GM18951 (cell line): ENCODE results near the gene ZNF469.

Experiments used
- POLR2A ChIP-seq: IDR thresholded peaks from 4 replicates; pipeline ENCODE4 v1.6.1; 2011; ENCODE audit warnings: mild to moderate bottlenecking; ENCODE audit not compliant: insufficient read length, insufficient read depth; ENCODE audit errors: extremely low read depth
- in situ Hi-C: fragments of 300-500 bp; cut with MboI; formaldehyde crosslinking; loops from one replicate; pipeline ENCODE4 v1.12.0; 2022; ENCODE audit warnings: low sequenced_read_pairs, mixed read lengths, inconsistent platforms; ENCODE audit not compliant: unreplicated experiment

Gene ZNF469

GRCh38 chr16:88414521-88415380 lies 32.0 kb downstream of the ZNF469 start:
- in situ Hi-C loops, result no loop called here
- TF ChIP-seq POLR2A, result no peak

- in situ Hi-C loops, result no loop called here
- TF ChIP-seq POLR2A, result no peak
Measured at GRCh38 chr16:88415381-88415705, 32.6 kb downstream of the ZNF469 start.

DNA sequence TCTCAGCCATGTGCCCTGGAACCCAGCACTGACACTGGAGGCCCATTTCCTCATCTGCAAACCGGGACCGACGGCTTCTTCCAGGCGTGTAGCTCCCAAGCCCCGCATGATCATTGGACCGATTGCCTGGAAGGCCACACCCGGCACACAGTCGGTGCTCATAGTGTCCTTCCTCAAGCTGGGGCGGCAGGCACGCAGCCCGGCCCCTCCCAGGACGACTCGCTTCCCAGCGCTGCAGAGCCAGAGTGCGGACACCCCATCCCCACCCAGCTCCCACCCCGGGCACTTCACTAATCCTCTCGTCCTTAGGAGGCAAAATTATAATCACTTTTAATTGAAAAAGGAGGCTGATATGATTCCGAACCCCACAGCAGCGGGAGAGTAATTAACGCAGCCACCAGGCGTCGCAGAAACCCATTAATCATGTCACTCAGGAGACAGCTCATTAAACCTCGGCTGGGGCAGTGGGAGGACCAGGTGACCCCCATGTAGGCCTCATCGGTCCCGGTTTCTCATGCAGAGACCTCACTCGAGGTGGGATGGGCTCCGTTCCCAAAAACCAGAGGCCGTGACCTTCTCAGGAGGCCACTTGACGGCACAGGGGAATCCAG lies 33.1 kb downstream of the ZNF469 start:
- TF ChIP-seq POLR2A, result no peak

DNA sequence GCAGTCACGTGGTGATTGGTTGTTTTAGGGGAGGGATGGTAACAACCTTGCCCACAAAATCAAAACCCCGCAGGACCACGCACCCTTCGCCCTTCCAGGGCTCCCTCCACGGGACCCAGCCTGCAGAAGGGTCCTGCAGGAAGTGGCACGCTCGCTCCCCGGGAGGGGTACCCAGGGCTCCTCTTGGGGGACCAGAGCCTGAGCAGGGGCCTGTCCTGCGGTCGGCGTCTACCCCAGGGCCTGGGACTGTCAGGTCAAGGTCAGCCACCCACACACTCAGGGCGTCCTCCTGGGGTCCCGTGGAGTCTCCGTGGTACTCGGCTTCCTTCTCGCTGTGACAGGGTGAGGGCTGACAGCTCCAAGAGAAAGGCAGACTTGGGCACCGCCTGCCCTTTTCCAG lies 33.9 kb downstream of the ZNF469 start:
- TF ChIP-seq POLR2A, result no peak
- in situ Hi-C loops, result no loop called here

More for the DNA sequence above, 33.1 kb downstream of the ZNF469 start:
- in situ Hi-C loops, result no loop called here

- in situ Hi-C loops, result no loop called here
- no peak for TF ChIP-seq POLR2A
Measured at GRCh38 chr16:88417684-88418476, 35.1 kb downstream of the ZNF469 start.

- no peak for TF ChIP-seq POLR2A
- in situ Hi-C loops, result no loop called here
Measured at GRCh38 chr16:88418869-88419268, 36.1 kb downstream of the ZNF469 start.

DNA sequence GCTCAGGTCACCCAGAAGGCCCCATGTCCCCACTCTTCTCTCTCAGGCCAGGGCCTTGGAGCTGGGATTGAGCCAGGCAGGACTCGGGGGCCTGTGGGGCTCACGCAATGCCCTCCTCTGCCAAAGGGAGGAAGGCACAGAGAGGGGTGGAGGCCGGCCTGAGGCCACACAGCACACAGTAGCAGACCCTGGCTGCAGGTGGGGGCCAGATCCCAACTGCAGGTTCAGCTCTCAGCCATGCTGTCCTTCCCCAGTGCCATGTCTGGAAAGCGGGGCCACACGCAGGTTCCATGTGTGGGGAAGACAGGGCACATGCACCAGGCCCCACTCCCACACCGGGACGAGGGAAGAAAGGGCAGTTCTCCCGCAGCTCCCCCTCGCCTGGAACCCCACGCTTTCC lies 37.0 kb downstream of the ZNF469 start:
- in situ Hi-C loops, result no loop called here
- no peak for TF ChIP-seq POLR2A

DNA sequence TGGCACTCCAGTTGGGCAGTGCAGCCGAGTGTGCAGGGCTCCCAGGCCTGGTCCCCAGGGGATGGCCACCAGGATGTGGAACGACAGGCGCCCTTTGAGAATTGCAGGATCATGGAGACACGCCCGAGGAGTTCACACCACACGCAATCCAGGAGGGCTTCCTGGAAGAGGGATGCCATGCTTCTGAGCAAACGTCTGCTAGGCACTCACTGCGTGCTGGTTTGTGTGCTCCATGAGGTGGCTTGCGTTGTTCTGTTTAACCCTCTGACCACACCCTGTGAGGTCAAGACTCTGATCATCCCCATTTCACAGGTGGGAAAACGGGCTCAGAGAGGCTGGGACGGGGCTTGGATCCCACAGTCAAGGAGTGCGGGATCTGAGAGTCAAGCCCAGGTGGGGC lies 37.7 kb downstream of the ZNF469 start:
- in situ Hi-C loops, result no loop called here
- TF ChIP-seq POLR2A, result no peak

DNA sequence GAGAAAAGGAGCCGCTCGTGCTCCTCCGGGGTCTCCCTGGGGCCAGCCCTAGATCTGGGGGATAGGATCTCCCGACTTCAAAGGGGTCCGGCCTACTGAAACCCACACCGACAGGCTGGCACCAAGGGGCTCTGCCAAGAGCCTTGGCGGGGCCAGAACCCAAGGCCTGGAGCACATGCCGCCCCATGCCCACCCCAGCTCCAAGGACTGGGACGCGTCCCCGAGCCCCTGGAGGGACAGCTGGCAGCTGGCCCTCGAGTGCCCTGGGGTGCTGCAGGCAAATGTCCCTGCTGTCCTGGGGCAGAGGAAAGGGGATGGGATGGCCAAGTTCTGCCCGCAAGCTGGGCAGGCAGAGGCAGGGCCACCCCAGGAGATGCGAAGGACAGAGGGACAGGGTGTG lies 38.5 kb downstream of the ZNF469 start:
- in situ Hi-C loops, result no loop called here
- TF ChIP-seq POLR2A, result no peak

DNA sequence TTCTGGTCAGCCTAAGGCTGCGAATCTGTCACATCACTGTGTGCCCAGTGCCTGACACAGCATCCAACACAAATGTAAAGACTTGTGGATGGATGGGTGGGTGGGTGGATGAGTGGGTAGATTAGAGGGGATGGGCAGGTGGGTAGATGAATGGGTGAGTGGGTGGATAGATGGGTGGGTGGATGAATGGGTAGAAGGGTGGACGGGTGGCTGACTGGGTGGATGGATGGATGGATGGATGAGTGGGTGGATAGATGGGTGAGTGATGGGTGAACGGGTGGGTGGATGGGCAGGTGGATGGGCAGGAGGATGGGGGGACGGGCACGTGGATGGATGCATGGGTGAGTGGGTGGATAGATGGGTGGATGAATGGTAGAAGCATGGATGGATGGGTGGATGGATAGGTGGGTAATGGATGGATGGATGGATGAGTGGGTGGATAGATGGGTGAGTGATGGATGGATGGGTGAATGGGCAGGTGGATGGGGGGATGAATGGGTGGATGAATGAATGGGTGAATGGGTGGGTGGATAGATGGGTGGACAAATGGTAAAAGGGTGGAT lies 39.2 kb downstream of the ZNF469 start:
- in situ Hi-C loops, result no loop called here
- TF ChIP-seq POLR2A, result no peak

DNA sequence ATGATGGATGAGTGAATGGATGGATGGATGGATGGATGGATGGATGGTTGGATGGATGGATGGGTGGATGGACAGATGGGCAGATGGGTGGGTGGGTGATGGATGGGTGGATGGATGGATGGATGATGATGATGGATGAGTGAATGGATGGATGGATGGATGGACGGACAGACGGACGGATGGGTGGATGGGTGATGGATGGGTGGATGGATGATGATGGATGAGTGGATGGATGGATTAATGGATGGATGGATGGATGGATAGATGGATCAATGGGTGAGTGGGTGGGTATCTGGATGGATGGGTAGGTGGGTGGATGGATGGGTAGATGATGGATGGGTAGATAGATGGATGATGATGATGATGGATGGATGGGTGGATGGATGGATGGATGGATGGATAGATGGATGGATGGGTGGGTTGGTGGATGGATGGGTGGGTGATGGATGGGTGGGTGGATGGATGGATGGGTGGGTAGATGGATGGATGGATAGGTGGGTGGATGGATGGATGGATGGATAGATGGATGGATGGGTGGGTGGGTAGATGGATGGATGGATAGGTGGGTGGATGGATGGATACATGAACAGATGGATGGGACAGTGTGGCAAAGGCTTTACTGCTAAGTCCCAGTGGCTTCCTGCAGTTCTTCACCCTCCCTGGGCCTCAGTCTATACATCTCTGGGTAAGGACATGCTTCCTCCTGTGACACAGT lies 40.1 kb downstream of the ZNF469 start:
- in situ Hi-C loops, result no loop called here
- TF ChIP-seq POLR2A, result no peak

GRCh38 chr16:88423448-88423850 lies 40.7 kb downstream of the ZNF469 start:
- in situ Hi-C loops, result no loop called here
- TF ChIP-seq POLR2A, result no peak
